HG03095 (cell line): ENCODE data around the gene LYRM2.

Source experiments
- ATAC-seq: cut with Tn5 transposase; IDR thresholded peaks from one replicate; pipeline ENCODE4 v1.9.1; 2021; ENCODE audit warnings: moderate library complexity; ENCODE audit not compliant: unreplicated experiment

LYRM2 gene

DNA sequence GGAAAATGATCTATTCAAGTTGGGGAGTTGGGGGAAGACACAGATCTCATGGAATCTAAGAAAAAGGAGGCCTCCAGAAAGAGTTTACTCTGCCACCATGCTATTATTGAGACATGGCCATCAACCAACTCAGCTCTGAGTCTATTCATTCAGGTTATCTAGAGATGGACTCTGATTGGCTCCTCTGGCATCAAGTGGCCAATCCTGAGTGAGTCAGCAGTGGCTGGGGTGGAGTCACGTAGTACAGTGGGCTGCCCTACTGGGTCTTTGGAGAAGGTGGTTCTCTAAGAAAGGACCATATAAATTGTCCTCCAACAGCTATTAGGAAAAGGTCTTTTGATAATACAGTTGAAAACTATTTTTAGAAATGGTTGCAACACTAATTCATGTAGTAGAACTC, 42.1 kb downstream of the LYRM2 start:
- peak; percentile 5 for ATAC-seq

GRCh38 chr6:89596056-89596455, 42.5 kb downstream of the LYRM2 start:
- peak; percentile 97 for ATAC-seq

DNA sequence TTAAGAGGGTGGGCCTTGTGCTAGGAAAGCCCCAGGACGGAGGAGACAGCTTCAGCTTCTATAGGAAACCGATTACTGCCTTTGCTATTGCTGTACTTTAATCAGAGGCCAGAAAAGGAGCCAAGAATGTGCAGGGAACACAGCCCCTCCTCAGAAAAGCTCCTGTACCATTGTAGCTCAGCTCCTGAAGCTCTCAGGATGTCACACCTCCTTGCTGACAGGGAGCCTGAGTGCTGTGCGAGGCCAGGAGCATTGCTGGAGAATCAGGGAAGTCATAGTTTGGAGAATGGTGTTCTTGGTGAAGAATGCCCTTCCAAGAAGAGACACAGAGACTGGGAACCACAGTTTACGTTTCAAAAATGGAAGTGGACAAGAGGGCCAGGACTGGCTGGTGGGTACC, 46.8 kb downstream of the LYRM2 start:
- ATAC-seq = no peak

DNA sequence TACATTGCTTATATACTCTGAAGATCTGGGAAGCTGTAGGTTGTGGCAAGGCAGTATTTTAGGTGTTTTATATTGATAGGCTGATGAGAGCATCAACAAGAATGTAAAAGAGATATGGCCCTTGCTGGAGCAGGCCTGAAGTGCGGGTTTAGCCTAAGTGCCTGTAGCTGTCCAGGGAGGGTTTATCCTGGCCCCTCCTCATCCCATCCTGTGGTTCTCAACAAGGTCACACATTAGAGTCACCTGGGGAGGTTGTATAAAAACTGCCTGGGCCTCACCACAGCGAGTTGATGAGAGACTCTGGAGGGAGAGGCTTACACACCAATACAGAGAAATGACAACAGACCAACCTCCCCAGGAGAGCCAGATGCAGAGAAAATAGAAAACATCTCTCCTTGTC, 48.4 kb downstream of the LYRM2 start:
- no peak for ATAC-seq

- no peak for ATAC-seq
These were observed 49.1 kb downstream of the LYRM2 start for GRCh38 chr6:89589297-89590025.

DNA sequence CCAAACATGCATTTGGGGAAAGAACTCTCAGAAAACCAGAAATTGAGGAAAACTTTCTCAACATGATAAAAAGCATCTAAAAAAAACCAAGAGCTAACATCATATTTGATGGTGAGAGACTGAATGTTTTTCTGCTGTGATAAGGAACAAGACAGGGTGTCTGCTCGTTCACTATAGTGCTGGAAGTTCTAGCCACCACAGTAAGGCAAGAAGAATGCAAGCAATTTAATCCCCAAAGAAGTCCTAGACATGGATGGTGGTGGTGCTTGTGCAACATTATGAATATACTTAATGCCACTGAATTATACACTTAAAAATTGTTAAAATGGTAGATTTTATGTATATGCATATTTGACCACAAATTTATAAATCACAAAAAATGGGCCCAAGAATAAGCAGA, 53.4 kb downstream of the LYRM2 start:
- no peak for ATAC-seq

- no peak for ATAC-seq
These were observed 54.0 kb downstream of the LYRM2 start for GRCh38 chr6:89584539-89584938.

- no peak for ATAC-seq
These were observed 55.0 kb downstream of the LYRM2 start for GRCh38 chr6:89583559-89583958.

DNA sequence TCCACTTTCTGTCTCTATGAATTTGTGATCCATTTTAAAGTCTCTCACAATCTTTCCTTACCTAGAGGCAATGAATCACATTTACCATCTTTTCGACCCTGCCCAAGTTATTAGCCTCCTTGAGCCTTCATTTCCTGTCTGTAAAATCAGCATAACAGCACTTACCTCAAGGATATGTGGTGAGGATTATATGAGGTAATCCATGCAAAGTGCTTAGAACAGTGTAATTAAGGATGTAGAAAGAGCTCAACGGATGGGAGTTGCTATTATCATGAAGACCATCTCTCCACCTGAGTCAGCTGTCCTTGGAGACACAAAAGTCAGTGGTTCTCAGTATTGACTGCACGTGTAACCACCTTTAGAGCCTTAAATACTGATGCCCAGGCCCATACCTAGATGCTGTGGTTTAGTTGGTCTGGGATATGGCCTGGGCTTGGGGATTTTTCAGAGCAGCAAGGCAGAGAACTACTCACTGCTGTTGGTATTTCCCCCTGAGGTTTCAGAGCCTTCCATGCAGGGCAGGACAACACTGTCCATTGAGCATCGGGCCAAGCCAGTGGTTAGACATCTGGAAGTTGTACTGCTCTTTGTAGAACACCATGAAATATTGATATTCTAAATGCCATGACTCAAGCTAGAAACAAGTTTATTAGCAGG, 55.8 kb downstream of the LYRM2 start:
- no peak for ATAC-seq

GRCh38 chr6:89581689-89582088, 56.9 kb downstream of the LYRM2 start:
- no peak for ATAC-seq

- no peak for ATAC-seq
These were observed 57.4 kb downstream of the LYRM2 start for GRCh38 chr6:89580997-89581666.

GRCh38 chr6:89575562-89575960, 63.0 kb downstream of the LYRM2 start:
- ATAC-seq = no peak

DNA sequence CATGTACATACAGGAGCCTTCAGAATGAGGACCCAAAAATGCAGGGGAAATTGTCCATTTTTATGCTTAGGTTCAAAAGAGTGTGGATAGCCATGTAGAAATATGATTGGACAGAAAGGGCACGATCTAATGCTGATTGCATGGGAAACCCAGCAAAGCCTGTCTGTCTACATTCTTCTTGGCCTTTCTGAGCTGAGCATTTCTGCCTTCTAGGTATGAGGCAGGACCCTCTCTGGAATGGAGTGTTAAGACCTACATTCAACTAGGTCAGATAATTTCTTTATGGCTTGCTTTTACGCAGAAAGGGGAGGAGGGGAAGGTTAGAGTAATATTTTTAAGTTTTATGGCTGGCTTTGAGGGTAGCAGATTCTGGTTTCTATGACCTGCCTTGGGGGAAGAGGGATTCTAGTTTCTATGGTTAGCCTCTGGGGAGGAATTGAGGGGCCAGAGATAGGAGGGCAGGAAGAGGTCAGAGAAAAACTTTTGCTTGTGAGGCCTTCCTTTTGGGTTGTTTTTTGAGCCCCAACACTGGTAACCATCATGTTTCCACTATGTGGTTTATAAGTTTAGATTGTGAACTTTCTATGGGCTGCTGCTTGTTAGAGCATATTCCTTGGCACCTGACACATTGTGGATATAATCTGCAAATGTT, 63.5 kb downstream of the LYRM2 start:
- ATAC-seq = no peak

- ATAC-seq = no peak
These were observed 70.7 kb downstream of the LYRM2 start for GRCh38 chr6:89567630-89568390.

GRCh38 chr6:89566930-89567629, 71.5 kb downstream of the LYRM2 start:
- ATAC-seq = no peak

- no peak for ATAC-seq
These were observed 72.3 kb downstream of the LYRM2 start for GRCh38 chr6:89566008-89566800.

- ATAC-seq = no peak
These were observed 73.7 kb downstream of the LYRM2 start for GRCh38 chr6:89564752-89565427.

DNA sequence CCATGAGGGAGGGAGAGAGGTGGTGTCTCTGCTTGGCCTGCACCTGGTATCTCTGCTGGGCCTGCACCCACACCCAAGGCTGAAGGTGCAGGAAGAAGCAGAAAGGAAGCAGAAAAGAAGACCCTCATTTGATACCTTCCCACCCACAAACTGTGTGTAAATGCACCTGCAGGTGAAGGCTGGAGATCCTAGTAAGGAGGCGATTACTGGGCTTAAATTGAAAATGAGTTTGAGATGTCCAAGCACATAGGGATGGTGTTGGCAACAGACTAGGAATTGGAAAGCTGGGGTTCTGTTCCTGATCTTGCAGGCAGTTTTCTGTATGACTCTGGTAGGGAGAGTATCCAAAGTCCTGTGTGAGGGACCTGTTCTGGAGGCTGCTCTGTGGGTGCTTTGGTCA, 74.7 kb downstream of the LYRM2 start:
- ATAC-seq = no peak
